ENCODE measurements around the gene XAB2.

Gene XAB2

DNA sequence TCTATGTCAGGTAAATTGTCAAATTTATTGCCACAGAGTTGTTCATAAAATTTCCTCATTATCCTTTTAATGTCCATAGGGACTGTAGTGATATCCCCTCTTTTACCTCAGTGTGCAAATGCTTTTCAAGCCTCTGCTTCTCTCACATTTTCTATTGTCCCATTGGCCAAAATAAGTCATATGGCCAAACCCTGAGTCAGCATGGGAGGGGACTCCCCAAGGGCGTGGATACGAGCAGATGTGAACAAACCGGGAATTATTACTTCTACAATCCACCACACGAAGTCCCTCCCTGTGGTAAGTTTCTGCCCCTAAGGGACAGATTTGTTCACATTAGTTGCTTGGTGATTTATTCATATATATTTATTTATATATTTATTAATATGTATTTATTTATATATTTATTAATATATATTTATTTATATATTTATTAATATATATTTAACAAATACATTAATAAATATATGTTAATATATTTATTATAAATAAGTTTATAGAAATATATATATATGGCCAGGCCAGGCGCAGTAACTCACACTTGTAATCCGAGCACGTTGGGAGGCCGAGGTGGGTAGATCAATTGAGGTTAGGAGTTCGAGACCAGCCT is 53.8 kb downstream of the XAB2 start:
- DNase-seq = no peak

DNA sequence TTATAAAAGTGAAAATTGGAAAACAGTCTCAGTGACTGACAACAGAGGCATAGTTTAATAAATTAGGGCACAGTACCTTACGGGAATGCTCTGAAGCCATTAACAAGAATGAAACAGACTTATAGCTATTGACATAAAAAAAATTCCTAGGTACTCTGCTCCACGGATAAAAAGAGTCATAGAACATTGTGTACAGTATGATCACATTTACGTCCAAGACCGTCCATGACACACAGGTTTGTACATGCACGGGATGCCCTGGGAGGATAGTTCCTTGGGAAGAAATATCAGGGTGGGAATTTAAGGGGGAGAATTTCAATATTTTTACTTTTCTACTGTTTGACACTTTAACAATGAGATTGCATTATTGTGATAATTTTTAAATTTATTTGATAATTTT is 58.6 kb downstream of the XAB2 start:
- DNase-seq = no peak

Data from T-helper 9 cell (primary cell).